Measurements from ENCODE around the gene LPIN2.
"Not testable (repeated sequence)": the region's sequence is repeated elsewhere in the genome, so short reads cannot be mapped to it uniquely, and the experiment has no call there.

The LPIN2 gene

GRCh38 chr18:3027370-3027891 lies 14.5 kb upstream of the LPIN2 start:
- no peaks in the 10 kb centered on the region for H3K36me3 ChIP-seq (ENCODE audit: control insufficient read depth, insufficient read depth, low read length)
- no peaks in the 10 kb centered on the region for H3K27me3 ChIP-seq (ENCODE audit: control insufficient read depth, insufficient read depth, low read length, poor library complexity, severe bottlenecking)
- peaks cover 4% of the 10 kb centered on the region for H3K4me1 ChIP-seq (ENCODE audit: control insufficient read depth, insufficient read depth, low read length)
- no peaks in the 10 kb centered on the region for H3K9me3 ChIP-seq (ENCODE audit: control insufficient read depth, low read length)
- no peak overlapping the region for H3K27ac ChIP-seq (ENCODE audit: insufficient read depth, low read depth, low read length, poor library complexity, severe bottlenecking)
- WGBS, 2 experiments = 90 to 93% methylated on average over 11 of the region's 11 CpGs
- no peak overlapping the region for H3K4me3 ChIP-seq (ENCODE audit: insufficient read depth, low read depth, low read length)

- H3K9me3 ChIP-seq (ENCODE audit: control insufficient read depth, low read length) = no peaks in the 10 kb centered on the region
- peaks cover 4% of the 10 kb centered on the region for H3K4me1 ChIP-seq (ENCODE audit: control insufficient read depth, insufficient read depth, low read length)
- H3K27me3 ChIP-seq (ENCODE audit: control insufficient read depth, insufficient read depth, low read length, poor library complexity, severe bottlenecking) = no peaks in the 10 kb centered on the region
- 95% methylated on average over 2 of the region's 2 CpGs for WGBS, 2 experiments
- H3K36me3 ChIP-seq (ENCODE audit: control insufficient read depth, insufficient read depth, low read length) = no peaks in the 10 kb centered on the region
- H3K4me3 ChIP-seq (ENCODE audit: insufficient read depth, low read depth, low read length) = no peak overlapping the region
- no peak overlapping the region for H3K27ac ChIP-seq (ENCODE audit: insufficient read depth, low read depth, low read length, poor library complexity, severe bottlenecking)
These were observed 12.6 kb upstream of the LPIN2 start for GRCh38 chr18:3025544-3025943.

- not testable (repeated sequence) for H3K9me3 ChIP-seq (ENCODE audit: control insufficient read depth, low read length); H3K27ac ChIP-seq (ENCODE audit: insufficient read depth, low read depth, low read length, poor library complexity, severe bottlenecking); H3K36me3 ChIP-seq (ENCODE audit: control insufficient read depth, insufficient read depth, low read length); H3K27me3 ChIP-seq (ENCODE audit: control insufficient read depth, insufficient read depth, low read length, poor library complexity, severe bottlenecking); H3K4me1 ChIP-seq (ENCODE audit: control insufficient read depth, insufficient read depth, low read length); H3K4me3 ChIP-seq (ENCODE audit: insufficient read depth, low read depth, low read length)
- WGBS, 2 experiments = 95 to 99% methylated on average over 2 of the region's 5 CpGs
These were observed 10.7 kb upstream of the LPIN2 start for GRCh38 chr18:3023603-3024002.

GRCh38 chr18:3016585-3017297 lies 3.8 kb upstream of the LPIN2 start:
- H3K36me3 ChIP-seq (ENCODE audit: control insufficient read depth, insufficient read depth, low read length) = no peaks in the 10 kb centered on the region
- no peak overlapping the region for H3K27ac ChIP-seq (ENCODE audit: insufficient read depth, low read depth, low read length, poor library complexity, severe bottlenecking)
- WGBS, 2 experiments = 75 to 85% methylated on average over 3 of the region's 3 CpGs
- H3K4me1 ChIP-seq (ENCODE audit: control insufficient read depth, insufficient read depth, low read length) = no peaks in the 10 kb centered on the region
- no peak overlapping the region for H3K4me3 ChIP-seq (ENCODE audit: insufficient read depth, low read depth, low read length)
- no peaks in the 10 kb centered on the region for H3K27me3 ChIP-seq (ENCODE audit: control insufficient read depth, insufficient read depth, low read length, poor library complexity, severe bottlenecking)
- no peaks in the 10 kb centered on the region for H3K9me3 ChIP-seq (ENCODE audit: control insufficient read depth, low read length)

GRCh38 chr18:3015851-3016250 lies 2.9 kb upstream of the LPIN2 start:
- Histone ChIP-seq H3K36me3 (ENCODE audit: control insufficient read depth, insufficient read depth, low read length) (no peaks in the 10 kb centered on the region), H3K4me1 (ENCODE audit: control insufficient read depth, insufficient read depth, low read length) (no peaks in the 10 kb centered on the region), H3K4me3 (ENCODE audit: insufficient read depth, low read depth, low read length) (no peak overlapping the region), H3K9me3 (ENCODE audit: control insufficient read depth, low read length) (no peaks in the 10 kb centered on the region), H3K27ac (ENCODE audit: insufficient read depth, low read depth, low read length, poor library complexity, severe bottlenecking) (no peak overlapping the region), H3K27me3 (ENCODE audit: control insufficient read depth, insufficient read depth, low read length, poor library complexity, severe bottlenecking) (no peaks in the 10 kb centered on the region)
- 90 to 93% methylated on average over 4 of the region's 4 CpGs for WGBS, 2 experiments

GRCh38 chr18:3015204-3015592 lies 2.3 kb upstream of the LPIN2 start:
- H3K9me3 ChIP-seq (ENCODE audit: control insufficient read depth, low read length) = no peaks in the 10 kb centered on the region
- no peaks in the 10 kb centered on the region for H3K4me1 ChIP-seq (ENCODE audit: control insufficient read depth, insufficient read depth, low read length)
- no peaks in the 10 kb centered on the region for H3K27me3 ChIP-seq (ENCODE audit: control insufficient read depth, insufficient read depth, low read length, poor library complexity, severe bottlenecking)
- no peak overlapping the region for H3K4me3 ChIP-seq (ENCODE audit: insufficient read depth, low read depth, low read length)
- no peak overlapping the region for H3K27ac ChIP-seq (ENCODE audit: insufficient read depth, low read depth, low read length, poor library complexity, severe bottlenecking)
- WGBS, 2 experiments = 81 to 88% methylated on average over 4 of the region's 4 CpGs
- H3K36me3 ChIP-seq (ENCODE audit: control insufficient read depth, insufficient read depth, low read length) = no peaks in the 10 kb centered on the region

GRCh38 chr18:3014503-3015203 lies 1.7 kb upstream of the LPIN2 start:
- Histone ChIP-seq H3K4me1 (ENCODE audit: control insufficient read depth, insufficient read depth, low read length) (no peaks in the 10 kb centered on the region), H3K9me3 (ENCODE audit: control insufficient read depth, low read length) (no peaks in the 10 kb centered on the region), H3K36me3 (ENCODE audit: control insufficient read depth, insufficient read depth, low read length) (no peaks in the 10 kb centered on the region), H3K27ac (ENCODE audit: insufficient read depth, low read depth, low read length, poor library complexity, severe bottlenecking) (no peak overlapping the region), H3K27me3 (ENCODE audit: control insufficient read depth, insufficient read depth, low read length, poor library complexity, severe bottlenecking) (no peaks in the 10 kb centered on the region), H3K4me3 (ENCODE audit: insufficient read depth, low read depth, low read length) (no peak overlapping the region)
- WGBS, 2 experiments = 85 to 88% methylated on average over 7 of the region's 7 CpGs

- Histone ChIP-seq H3K27ac (ENCODE audit: insufficient read depth, low read depth, low read length, poor library complexity, severe bottlenecking) (peak overlapping the region; percentile 91), H3K36me3 (ENCODE audit: control insufficient read depth, insufficient read depth, low read length) (peaks cover 4% of the 10 kb centered on the region), H3K27me3 (ENCODE audit: control insufficient read depth, insufficient read depth, low read length, poor library complexity, severe bottlenecking) (no peaks in the 10 kb centered on the region), H3K9me3 (ENCODE audit: control insufficient read depth, low read length) (no peaks in the 10 kb centered on the region), H3K4me1 (ENCODE audit: control insufficient read depth, insufficient read depth, low read length) (no peaks in the 10 kb centered on the region), H3K4me3 (ENCODE audit: insufficient read depth, low read depth, low read length) (peak overlapping the region; percentile 70)
- WGBS, 2 experiments = 1% methylated on average over 78 of the region's 78 CpGs
These were observed 564 bp downstream of the LPIN2 start for GRCh38 chr18:3012136-3013023.

GRCh38 chr18:3010086-3010485 lies 2.9 kb downstream of the LPIN2 start:
- no peaks in the 10 kb centered on the region for H3K27me3 ChIP-seq (ENCODE audit: control insufficient read depth, insufficient read depth, low read length, poor library complexity, severe bottlenecking)
- H3K9me3 ChIP-seq (ENCODE audit: control insufficient read depth, low read length) = no peaks in the 10 kb centered on the region
- H3K27ac ChIP-seq (ENCODE audit: insufficient read depth, low read depth, low read length, poor library complexity, severe bottlenecking) = no peak overlapping the region
- no peaks in the 10 kb centered on the region for H3K4me1 ChIP-seq (ENCODE audit: control insufficient read depth, insufficient read depth, low read length)
- no peak overlapping the region for H3K4me3 ChIP-seq (ENCODE audit: insufficient read depth, low read depth, low read length)
- WGBS, 2 experiments = 93 to 96% methylated on average over 4 of the region's 4 CpGs
- peaks cover 6% of the 10 kb centered on the region for H3K36me3 ChIP-seq (ENCODE audit: control insufficient read depth, insufficient read depth, low read length)

GRCh38 chr18:3008541-3008940 lies 4.4 kb downstream of the LPIN2 start:
- 94 to 96% methylated on average over 4 of the region's 4 CpGs for WGBS, 2 experiments
- H3K27ac ChIP-seq (ENCODE audit: insufficient read depth, low read depth, low read length, poor library complexity, severe bottlenecking) = no peak overlapping the region
- no peaks in the 10 kb centered on the region for H3K27me3 ChIP-seq (ENCODE audit: control insufficient read depth, insufficient read depth, low read length, poor library complexity, severe bottlenecking)
- no peaks in the 10 kb centered on the region for H3K9me3 ChIP-seq (ENCODE audit: control insufficient read depth, low read length)
- peaks cover 16% of the 10 kb centered on the region for H3K36me3 ChIP-seq (ENCODE audit: control insufficient read depth, insufficient read depth, low read length)
- H3K4me1 ChIP-seq (ENCODE audit: control insufficient read depth, insufficient read depth, low read length) = no peaks in the 10 kb centered on the region
- H3K4me3 ChIP-seq (ENCODE audit: insufficient read depth, low read depth, low read length) = no peak overlapping the region

Measured in ectodermal cell (in vitro differentiated cells).